C1 segment of cervical spinal cord (tissue), 14 donors: ENCODE measurements around the gene SRSF5.

Experiments
- DNase-seq, 14 donors: peaks; one replicate each; lab custom pipeline; 2025; lab: John Stamatoyannopoulos, UW

The SRSF5 gene

DNA sequence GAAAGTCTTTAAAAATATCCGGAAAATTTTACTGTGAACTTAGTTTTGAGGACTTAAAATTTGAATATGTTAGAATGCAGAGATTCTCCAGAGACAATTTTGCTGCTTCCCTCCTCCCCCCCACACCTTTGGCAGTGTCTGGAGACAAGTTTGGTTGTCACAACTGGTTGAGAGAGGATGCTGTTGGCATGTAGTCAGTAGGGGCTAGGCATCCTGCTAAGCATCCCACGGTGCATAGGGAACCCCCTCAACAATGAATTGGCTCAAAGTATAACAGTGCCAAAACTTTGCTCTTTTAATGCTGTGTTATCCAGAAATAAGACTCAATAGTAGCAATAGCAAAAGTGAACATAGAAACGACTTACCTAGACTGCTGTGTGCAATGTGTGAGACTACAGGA is 3.6 kb downstream of the SRSF5 start:
- DNase-seq = no peak

DNA sequence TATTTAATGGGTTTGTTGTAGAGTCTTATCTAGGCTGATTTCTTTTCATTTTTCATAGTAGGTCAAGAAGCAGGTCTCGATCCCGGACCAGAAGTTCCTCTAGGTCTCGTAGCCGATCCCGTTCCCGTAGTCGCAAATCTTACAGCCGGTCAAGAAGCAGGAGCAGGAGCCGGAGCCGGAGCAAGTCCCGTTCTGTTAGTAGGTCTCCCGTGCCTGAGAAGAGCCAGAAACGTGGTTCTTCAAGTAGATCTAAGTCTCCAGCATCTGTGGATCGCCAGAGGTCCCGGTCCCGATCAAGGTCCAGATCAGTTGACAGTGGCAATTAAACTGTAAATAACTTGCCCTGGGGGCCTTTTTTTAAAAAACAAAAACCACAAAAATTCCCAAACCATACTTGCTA is 4.2 kb downstream of the SRSF5 start:
- DNase-seq = no peak

- DNase-seq = no peak
Measured at GRCh38 chr14:69772082-69773017, 5.4 kb downstream of the SRSF5 start.

DNA sequence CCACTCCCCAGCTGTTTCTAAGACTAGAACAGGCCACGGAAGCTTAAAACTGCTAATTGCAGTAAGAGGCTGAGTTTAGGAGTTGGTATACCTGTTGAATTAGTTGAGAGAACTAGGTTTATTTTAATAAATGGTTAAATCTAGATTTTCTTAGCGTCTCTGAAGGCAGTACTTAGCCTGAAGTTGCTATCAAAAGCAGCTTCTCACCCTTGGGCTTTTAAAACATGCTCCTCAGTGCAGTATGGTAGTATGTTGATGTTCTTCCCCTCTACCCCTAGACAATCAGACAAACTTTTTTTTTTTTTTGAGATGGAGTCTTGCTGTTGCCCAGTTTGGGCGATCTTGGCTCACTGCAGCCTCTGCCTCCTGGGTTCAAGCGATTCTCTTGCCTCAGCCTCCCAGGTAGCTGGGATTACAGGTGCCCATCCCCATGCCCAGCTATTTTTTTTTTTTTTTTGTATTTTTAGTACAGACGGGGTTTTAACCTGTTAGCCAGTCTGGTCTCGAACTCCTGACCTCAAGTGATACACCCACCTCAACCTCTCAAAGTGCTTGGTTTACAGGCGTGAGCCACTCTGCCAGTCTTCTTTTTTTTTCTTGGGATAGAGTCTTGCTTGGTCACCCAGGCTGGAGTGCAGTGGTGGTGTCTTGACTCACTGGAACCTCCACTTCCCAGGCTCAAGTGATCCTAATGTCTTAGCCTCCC is 6.8 kb downstream of the SRSF5 start:
- DNase-seq = no peak

DNA sequence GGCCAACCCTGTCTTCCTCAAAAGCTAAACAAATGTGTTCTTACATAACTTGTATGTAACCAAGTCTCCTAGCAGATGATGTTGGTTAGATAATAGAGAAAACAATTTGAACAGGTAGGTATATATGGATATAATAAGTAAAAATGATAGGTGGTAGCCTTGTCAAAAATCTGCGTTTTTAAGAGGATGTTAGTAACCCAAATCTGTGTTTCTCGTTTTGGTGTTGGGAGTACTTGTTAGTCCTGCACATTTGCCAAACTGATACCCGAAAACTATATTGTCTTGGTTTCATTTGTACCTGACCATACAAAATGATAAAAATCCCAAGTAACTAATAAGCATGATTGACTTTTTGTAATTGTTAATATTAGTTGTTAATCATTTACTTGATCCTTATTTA is 8.1 kb downstream of the SRSF5 start:
- DNase-seq = no peak

GRCh38 chr14:69776875-69777453 is 10.0 kb downstream of the SRSF5 start:
- DNase-seq = no peak

GRCh38 chr14:69779088-69779487 is 12.1 kb downstream of the SRSF5 start:
- no peak for DNase-seq

DNA sequence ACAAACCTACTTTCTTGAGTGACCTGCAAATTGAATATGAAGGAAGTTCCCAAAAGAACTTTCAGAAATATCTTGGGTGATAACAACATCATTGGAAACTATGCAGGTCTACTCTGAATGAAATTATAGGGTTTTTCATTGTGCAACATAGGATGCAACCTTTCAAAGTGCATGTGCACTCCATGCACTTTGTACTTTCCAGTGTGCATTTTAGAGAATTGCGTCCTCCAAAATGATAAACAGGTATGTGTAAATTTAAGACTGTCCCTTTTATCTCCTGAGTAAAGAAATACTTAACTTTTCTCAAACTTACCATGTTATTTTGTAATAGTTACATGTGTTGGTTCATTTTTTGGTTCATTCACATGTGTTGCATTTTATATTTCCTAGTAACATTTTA is 13.2 kb downstream of the SRSF5 start:
- DNase-seq = no peak

DNA sequence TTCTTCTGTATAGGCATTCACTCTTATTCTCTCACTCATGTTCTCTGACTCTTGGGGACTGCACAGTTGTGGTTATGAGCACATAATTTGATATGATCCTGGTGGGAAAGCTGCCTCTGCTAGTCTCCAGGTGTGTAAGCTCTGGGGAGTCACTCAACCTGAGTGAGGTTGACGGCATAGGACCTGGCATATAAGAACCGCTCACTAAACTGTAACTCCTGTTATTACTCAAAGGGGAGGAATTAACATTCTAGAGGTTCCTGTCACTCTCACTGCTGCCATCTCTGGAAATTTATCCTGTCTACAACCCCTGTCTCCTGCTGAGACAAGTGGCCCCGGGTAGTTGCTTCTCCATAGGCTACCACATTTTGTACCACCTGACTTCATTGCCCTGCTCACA is 14.0 kb downstream of the SRSF5 start:
- no peak for DNase-seq

GRCh38 chr14:69784942-69785341 is 18.0 kb downstream of the SRSF5 start:
- no peak for DNase-seq

- no peak for DNase-seq
Measured at GRCh38 chr14:69786603-69787002, 19.7 kb downstream of the SRSF5 start.

DNA sequence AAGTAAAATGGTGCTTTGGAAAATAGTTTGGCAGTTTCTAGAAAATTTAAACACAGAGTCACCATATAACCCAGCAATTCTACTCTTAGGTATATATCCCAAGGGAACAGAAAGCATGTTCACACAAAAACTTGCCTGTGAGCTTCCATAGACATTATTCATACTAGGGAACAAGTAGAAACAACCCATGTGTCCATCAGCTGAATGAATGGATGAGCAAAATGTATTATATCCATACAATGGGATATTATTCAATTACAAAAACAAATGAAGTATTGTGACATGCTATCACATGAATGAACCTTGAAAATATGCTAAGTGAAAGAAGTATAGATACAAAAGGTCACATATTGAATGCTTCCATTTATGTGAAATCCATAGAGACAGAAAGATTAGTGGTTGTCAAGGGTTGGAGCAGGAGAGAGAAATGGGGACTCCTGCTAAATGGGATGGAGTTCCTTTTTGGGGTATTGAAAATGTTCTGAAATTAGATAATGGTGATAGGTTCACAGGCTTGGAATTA is 22.2 kb downstream of the SRSF5 start:
- no peak for DNase-seq

GRCh38 chr14:69792887-69793421 is 26.0 kb downstream of the SRSF5 start:
- DNase-seq = no peak

DNA sequence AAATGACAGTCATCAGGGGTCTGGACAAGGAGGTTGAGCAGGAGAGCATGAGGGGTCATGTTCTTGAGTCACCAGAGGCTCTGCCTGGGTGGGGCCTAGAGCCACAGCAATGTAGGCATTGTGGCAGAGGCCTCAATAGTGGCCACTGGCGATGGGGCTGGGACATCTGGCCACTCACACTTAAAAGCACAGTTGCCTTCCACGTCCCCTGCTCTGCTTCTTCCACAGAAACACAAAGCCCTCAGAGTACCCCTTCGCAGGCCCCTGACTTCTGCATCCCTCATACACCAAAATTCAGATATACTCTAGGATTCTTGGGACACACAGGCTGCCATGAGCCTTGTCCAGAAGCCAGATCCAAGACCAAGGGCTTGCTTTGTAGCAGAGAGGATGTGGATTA is 27.8 kb downstream of the SRSF5 start:
- DNase-seq = no peak

GRCh38 chr14:69795691-69796090 is 28.7 kb downstream of the SRSF5 start:
- no peak for DNase-seq

GRCh38 chr14:69796797-69797500 is 30.0 kb downstream of the SRSF5 start, which contains the start of gene SLC10A1:
TSS of gene SLC10A1 (minus strand) at chr14:69797241. CDS start at chr14:69797155, 86 bp downstream.
- DNase-seq = no peak

DNA sequence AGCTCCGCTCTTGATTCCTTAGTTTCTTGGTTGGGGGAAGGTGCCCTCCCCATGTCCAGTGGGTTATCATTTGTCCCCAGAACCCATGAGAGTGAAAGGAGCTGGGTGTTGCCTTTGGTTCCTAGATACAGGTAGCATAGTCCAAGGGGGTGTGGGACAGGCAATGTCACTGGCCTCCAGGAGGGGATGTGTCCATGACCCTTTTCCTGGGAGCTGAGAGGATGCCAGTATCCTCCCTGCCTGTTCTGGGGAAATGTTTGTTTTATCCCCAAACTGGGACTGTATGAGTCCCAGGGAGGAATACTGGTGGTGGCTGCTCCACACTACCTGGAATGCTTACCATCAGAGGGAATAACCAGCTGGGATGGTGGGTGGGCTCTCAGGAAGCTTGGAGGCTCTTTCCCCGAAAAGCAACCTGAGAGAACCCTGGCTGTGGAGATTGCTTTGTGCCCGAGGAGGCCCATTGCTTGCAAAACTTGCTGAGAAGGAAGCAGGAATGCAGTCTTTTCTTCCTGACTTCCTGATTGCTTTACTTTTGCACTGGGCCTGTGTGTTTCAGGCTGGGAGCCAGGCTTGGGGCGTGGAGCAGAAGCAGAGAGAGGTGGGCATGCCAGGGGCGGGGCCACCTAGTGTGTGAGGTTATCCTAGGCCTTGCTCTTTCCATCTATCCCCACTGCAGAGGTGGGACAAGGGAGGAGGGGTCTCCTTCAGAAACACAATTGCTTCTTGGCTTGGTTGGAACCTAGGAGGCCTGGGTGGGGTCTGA is 30.8 kb downstream of the SRSF5 start:
- no peak for DNase-seq

DNA sequence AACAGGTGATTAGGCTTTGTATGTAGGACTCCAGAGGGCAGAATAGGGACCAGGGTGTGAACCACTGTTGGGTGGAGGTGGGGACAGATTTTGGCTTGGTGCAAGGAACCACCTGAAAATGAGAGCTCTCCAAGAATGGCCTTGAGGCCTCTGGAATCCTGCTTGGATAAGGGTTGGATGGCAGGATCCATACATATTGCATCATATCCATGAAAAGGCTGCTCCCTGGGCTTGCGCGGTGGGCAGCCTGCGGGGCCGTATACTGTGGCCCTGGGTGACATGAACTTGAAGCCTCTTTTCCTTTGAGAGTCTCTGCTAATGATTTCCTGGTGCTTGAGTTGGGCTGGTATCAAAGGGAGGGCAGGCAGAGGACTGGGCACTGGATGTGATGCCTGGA is 31.4 kb downstream of the SRSF5 start:
- DNase-seq = no peak

DNA sequence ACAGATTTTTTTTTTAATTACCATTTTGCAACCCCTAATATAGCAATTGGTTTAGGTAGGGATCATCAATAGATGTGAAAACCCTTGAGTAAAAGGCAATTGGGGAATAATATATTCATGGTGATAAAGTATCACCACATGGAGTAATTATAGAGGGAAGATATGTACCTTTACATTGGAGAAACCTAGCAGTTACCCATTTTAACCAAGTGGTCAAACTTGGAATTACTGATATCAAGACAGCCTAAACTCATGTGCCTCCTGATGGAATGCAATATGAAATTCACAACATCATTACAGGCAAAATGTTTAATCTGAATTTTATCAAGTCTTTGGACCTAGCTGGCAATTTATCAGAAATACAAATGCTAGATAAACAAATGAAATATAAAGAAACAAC is 36.8 kb downstream of the SRSF5 start:
- no peak for DNase-seq

GRCh38 chr14:69804902-69805301 is 38.0 kb downstream of the SRSF5 start:
- no peak for DNase-seq

DNA sequence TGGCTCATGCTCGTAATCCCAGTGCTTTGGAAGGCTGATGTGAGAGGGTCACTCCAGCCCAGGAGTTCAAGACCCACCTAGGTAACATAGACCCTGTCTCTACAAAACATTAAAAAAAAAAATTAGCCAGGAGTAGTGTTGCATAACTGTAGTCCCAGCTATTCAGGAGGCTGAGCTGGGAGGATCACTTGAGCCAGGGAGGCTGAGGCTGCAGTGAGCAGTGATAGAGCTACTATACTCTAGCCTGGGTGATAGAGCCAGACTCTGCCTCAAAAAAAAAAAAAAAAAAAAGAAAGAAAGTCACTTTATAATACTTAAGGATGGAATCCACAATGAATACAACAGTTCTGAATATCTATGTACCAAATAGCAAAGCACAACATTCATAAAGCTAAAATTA is 40.2 kb downstream of the SRSF5 start:
- DNase-seq = no peak
